Stimulated activated CD8-positive, alpha-beta memory T cell treated with anti-CD3 and anti-CD28 coated beads, Interleukin-15, amount 100 ng/mL, for 1 hour (primary cell): ENCODE data around the gene HIVEP3.

ENCODE experiments used
- DNase-seq: peaks from one replicate; pipeline ENCODE4 v3.0.0-alpha.2; 2020; ENCODE audit warnings: low read depth

The HIVEP3 gene

GRCh38 chr1:41728403-41729202 is 190.1 kb downstream of the HIVEP3 start:
- DNase-seq = no peak

DNA sequence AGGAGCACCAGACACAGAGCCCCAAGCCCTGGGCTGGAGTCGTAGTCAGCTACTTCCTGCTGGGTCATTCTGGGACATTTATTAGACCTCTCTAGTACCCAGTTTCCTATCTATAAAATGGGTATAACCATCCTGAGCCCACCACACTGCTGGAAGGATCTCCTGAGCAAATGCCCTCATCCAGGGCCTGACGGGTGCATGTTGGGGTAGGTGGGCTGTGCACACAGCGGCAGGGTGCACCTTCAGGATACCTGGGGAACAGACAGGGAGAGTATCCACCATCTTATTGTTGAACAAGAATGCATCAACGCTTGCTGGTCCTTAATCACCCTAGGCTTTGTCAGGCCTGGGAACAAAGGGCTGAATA is 191.0 kb downstream of the HIVEP3 start:
- no peak for DNase-seq

DNA sequence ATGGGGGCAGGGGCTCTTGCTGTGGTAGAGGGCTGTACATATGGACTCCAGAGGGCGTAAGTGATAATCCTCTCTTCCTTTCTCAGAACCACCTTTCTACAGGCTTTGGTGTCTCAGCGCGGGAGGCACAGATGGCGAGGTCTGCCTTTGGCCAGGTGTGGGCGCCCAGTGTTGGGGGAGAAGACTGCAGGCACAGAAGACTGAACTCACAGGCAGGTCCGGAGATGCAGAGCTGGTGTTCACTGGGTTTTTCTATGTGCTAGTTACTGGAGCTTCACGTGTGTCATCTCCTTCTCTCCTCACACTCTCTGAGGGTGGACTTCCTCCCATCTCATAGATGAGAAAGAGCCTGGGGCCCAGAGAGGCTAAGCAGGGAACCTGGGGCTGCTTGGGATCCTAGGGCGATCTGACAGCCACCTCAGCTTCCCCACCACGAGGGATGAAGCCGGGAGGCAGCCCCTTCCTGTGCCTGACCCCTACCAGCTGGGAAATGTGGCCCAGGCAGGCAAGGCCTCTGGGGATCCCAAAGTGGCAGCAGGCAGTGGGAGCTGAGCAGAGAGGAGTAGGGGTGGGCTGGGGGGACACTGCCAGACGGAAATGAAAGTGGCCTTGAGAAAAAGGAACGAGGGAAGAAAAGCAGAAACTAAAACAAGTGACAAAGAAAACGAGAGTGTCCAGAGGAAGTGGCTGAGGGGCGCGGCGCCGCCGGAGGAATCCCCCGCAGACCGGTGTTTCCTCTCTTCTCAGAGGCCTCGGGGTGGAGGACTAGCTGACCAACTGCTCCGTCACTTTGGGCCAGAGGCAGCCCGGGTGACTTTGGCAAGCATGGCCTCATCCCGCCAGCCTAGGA is 191.6 kb downstream of the HIVEP3 start:
- no peak for DNase-seq

DNA sequence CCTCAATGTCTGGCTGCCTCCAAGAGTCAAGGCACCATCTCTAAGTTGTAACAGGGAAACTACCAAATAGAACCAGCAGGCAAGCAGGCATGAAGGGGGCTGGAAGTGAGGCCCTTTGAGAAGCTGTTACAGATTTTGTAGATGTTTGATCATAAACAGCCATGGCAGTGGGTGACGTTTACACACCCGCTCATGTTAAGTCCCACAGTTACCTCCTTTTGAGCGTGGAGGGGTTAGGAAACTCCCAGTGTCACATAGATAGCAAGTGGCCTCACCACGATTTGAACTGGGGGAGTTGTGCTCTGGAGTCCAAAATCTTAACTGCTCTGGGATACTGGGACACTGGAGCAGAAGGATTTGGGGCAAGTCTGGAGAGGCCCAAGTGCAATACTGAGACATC is 192.4 kb downstream of the HIVEP3 start:
- no peak for DNase-seq

GRCh38 chr1:41724926-41725325 is 193.8 kb downstream of the HIVEP3 start:
- DNase-seq = no peak

- DNase-seq = no peak
Observed at GRCh38 chr1:41724248-41724647, 194.5 kb downstream of the HIVEP3 start.

DNA sequence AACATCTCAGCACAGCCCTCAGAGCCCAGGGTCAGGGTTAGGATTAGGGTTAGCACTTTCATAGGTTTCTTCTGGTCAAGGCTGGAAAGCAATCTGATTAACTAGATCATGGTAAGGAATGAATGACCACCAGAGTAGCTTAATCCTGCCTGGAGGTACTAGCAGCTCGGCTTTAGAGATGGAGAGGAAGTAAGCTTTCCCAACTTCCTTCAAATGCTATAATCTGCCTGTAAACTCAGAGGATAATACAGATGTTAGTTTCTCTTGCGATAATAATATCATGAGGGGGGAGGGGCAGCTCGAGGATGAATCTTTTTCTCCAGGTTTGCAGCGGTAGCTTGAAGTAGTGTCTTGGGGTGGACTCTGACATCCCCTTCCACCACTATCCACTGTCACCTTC is 194.9 kb downstream of the HIVEP3 start:
- no peak for DNase-seq

DNA sequence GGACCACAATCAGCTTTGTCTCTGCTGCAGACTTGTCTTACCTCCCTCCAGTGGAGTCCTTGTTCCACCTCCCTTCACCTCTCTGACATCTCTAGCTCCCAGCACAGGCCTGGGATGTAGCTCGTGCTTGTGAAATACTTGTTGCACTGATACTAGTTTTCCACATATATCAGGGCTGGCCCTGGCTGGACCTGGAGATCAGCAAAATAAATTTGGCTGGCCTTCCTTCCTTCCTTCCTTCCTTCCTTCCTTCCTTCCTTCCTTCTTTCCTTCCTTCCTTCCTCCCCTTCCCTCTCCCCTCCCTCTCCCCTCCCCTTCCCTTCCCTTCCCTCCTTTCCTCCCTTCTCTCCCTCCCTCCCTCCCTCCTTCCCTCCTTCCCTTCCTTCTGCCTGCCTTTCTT is 196.5 kb downstream of the HIVEP3 start:
- DNase-seq = no peak

- DNase-seq = no peak
Observed at GRCh38 chr1:41720861-41721410, 197.8 kb downstream of the HIVEP3 start.

- DNase-seq = no peak
Observed at GRCh38 chr1:41719590-41719989, 199.1 kb downstream of the HIVEP3 start.

GRCh38 chr1:41719128-41719527 is 199.6 kb downstream of the HIVEP3 start:
- DNase-seq = no peak

GRCh38 chr1:41718497-41718896 is 200.2 kb downstream of the HIVEP3 start:
- no peak for DNase-seq

DNA sequence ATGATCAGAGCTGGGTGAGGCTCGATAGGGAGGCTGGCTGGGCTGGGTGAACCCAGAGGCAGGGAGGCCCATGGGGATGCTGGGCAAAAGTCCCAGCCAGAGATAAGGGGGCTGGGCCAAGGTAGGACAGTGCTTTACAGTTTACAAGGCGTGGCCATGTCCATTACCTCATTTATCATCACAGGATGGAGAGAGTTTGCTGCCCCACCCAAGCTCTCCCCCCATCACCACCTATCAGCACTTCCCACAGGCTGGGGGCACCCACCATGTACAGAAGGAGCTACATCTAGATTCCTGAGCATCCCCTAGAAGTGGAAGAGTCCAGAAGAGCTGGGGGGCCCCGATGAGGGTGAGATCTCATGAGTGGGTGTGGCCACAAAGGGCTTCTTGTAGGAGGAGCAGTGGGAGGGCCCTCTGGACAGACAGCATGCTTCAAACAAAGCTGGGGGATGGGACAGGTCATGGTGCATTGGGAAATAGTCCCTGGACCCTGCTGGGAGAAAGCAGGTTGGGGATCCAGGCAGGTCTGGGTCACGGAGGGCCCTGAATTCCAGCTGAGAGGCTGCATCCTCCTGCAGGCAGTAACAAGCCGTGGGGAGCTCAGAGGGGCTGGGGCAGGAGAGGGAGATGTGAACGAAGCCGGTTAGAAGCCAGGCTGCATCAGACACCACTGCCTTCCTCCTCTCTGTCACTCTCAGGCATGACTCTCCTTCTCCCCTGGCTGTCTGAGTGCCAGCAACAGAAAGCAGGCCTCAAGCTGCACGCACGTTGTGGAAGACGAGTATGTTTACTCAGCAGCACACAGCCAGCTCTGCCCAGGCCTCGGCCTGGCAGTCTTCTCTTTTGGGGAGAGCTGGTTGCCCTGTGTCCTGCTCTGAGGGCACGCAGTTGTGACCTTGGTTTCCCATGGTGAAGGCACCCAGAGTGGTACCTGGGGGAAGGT is 202.3 kb downstream of the HIVEP3 start:
- no peak for DNase-seq

DNA sequence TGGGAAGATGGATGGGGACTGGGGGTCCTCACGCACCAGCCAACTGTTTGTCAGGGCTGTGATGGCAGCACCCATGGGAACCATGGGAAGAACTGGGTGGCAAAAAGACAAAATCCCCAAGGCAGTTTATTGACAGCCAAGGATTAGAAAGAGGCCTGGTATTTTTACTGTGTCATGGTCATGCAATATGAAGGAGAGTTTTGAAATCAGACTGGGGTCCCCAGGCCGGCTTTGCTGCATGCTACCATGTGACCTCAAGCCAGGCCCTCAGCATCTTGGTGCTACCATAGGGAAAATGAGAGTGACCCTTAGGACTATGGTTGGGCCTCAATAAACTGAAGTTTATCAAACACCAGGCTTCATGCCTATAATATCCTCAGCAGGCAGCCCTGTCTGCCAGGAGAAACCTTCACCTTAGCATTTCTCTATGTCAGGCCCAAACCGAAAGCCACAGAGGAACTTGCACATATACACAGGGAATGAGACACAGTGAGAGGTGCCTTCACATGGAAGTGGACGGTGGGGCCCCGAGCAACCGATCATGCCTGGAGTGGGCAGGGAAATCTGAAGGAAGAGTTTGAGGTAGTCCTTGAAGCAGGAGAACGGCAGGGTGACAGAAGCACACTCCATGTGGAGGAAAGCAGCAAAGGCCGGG is 203.2 kb downstream of the HIVEP3 start:
- DNase-seq = no peak

- DNase-seq = no peak
Observed at GRCh38 chr1:41714638-41715389, 203.9 kb downstream of the HIVEP3 start.

DNA sequence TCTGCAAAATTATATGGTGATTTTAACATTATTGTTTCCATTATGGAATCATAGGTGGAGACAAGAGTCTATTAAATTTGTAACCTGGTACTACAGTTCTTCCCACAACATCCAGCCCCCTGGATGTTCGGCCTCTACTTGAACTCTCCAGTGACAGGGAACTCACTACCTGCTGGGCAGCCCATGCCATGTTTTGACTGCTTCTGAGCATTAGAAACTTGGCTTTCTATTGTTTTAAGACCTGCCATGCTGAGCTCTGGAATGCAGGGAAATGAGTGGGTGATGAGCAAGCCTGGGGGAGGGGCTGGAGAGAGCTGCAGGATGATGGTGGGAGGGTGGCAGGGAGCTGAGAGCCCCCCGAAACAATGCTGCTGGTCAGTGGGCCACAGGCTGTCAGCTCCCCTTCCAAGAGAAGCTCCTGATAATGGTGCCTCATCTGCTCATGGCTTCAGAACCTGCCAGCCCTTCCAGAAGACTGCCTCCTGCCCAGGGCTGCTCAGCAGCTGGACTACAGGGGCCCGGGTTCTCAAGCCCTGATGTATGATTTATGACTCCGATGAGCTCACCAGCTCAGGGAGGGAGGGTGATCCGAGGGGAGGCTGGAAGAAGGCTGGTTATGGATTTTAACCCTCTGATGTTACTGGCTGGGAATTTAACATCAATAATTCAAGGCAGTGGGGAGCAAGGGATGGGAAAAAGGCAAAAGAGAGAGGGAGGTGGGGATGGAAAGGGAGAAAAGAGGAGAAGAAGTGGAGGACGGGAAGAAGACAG is 205.0 kb downstream of the HIVEP3 start:
- no peak for DNase-seq

GRCh38 chr1:41713141-41713540 is 205.6 kb downstream of the HIVEP3 start:
- DNase-seq = no peak

GRCh38 chr1:41712695-41713094 is 206.0 kb downstream of the HIVEP3 start:
- DNase-seq = no peak

DNA sequence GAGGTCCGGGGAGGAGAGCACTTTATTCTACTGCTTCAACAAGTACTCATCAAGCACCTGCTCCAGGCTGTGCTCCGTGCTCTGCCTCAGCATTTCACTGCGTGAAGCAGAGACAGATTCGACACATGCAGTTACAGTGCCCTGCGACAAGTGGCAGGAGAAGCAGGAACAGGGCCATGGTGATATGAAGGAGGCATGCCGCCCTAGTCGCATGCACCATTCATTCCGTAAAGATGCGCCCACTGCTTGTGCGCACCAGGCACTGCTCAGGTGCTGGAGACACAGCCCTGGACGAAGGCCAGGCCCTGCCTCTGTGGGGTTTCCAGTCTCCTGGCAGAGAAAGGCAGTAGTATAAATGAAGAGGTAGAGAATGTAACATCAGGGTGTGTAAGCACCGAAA is 206.6 kb downstream of the HIVEP3 start:
- DNase-seq = no peak

GRCh38 chr1:41711581-41711980 is 207.1 kb downstream of the HIVEP3 start:
- no peak for DNase-seq
